ENCODE data around the gene BRINP1.

BRINP1 gene

DNA sequence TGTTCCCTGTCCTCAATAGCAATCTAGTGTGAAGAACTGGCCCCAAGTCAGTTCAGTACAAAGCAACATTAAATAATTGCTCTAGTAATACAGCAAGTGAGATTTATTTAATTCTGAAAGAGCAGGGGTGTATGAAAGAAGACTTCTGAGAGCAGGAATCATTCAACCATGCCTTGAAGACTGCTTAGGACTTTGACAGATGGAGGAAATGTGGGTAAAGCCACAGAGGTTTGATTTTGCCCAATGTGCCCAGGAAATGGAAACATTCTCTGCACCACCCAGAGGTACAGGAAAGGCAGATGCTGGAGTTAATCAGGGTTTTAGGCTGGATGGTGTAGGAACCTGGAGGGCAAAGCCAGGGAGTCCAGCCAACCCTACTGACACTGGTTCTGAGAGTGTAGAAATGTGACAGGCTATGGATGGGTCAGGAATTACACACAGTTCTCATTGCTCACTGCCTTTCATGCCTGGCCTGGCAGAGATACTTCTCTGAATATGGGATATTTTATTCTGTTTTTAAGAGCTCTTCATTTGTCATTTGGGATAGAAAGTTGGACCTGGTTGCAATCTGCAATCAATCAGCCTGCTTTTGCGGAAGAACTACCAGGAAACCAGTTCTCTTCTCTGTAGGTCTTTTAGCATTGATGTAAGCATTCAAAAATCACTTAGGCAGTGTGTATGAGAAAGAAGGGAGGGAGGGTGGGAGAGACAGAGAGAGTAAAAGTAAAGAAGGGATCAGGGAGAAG is 88.3 kb downstream of the BRINP1 start:
- TF ChIP-seq ZFX (IDR thresholded peaks at IDR 0.05; ENCODE audit: borderline replicate concordance): no peak
- TF ChIP-seq CTCF (IDR thresholded peaks at IDR 0.05): no peak
- H3K27ac ChIP-seq: no peak overlapping the region

DNA sequence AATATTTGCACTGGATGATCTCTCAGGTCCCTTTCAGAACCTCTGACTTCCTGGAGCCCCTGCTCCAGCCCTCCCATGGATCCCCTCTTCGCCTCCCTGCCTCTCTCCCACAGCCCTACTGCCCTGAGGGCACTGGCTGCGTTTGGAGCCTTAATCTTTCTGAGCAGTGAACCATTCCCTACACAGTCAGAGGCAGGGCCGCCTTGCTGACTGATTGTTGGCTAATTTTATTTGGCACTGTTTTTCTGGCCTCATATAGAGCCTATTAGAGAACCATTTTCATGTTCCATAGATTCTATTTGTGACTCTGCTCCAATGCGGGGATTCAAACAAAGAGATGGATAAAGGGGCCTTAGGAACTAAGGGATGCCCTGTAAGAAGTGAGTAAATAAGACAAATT is 91.1 kb downstream of the BRINP1 start:
- TF ChIP-seq CTCF (IDR thresholded peaks at IDR 0.05): no peak
- no peak for TF ChIP-seq ZFX (IDR thresholded peaks at IDR 0.05; ENCODE audit: borderline replicate concordance)
- no peak overlapping the region for H3K27ac ChIP-seq

DNA sequence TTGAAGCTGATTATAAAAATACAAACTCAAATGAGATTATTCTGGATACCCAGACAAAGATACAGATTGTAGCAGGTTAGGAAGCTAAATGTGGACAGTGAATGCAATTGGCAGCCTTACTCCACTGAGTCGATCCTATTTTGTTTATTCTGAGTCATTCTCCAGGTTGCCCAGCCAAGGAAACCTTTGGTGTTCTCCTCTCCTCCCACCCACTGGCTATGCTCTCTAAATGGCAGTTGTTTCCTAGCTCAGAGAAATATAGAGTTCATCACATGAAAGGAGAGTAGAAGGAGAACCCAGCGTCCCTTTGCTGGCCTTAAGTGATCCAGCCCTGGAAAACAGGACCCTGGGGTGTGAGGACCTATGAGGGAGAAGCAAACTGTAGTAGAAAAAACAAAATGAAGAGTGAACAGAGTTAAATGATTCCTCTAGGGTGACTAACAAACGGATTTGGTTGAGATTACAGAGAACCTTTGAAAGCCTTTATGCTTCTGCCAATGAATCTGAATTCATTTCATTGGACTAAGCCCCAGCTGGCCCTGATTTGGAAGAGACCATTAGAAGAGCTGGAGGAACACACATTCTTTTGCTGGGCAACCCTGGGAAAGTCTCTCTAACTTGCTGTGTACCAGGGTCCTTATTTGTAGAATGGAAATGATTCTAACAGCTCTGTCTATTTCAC is 95.1 kb downstream of the BRINP1 start:
- H3K27ac ChIP-seq: no peak overlapping the region
- TF ChIP-seq ZFX (IDR thresholded peaks at IDR 0.05; ENCODE audit: borderline replicate concordance) (no peak), CTCF (IDR thresholded peaks at IDR 0.05) (no peak)

DNA sequence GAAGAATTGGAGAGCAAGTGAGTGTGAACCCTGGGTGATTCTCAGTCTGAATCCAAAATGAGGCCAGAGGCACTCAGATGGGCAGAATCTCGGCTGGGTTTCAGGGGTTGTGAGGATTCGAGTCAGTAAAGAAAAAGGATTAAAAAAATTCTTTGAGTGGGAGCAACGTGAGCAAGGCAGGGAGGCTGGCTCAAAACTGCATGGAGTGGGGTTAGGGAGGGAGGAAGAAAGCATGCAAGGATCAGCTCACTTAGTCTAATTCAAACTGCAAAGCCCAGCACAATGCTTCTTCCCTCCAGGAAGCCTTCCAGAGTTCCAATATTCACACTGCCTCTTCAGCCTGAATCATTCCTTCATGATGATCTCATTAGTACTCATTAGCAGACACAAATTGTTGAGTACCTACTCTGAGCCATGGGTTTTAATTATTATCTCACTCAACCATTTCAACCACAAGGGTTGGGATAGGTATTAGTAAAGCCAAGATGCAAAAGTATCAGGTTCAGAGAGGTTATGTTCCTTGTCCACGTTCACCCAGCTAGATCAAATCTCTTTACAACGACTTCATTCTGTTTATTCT is 95.8 kb downstream of the BRINP1 start:
- no peak overlapping the region for H3K27ac ChIP-seq
- TF ChIP-seq ZFX (IDR thresholded peaks at IDR 0.05; ENCODE audit: borderline replicate concordance) (no peak), CTCF (IDR thresholded peaks at IDR 0.05) (no peak)

DNA sequence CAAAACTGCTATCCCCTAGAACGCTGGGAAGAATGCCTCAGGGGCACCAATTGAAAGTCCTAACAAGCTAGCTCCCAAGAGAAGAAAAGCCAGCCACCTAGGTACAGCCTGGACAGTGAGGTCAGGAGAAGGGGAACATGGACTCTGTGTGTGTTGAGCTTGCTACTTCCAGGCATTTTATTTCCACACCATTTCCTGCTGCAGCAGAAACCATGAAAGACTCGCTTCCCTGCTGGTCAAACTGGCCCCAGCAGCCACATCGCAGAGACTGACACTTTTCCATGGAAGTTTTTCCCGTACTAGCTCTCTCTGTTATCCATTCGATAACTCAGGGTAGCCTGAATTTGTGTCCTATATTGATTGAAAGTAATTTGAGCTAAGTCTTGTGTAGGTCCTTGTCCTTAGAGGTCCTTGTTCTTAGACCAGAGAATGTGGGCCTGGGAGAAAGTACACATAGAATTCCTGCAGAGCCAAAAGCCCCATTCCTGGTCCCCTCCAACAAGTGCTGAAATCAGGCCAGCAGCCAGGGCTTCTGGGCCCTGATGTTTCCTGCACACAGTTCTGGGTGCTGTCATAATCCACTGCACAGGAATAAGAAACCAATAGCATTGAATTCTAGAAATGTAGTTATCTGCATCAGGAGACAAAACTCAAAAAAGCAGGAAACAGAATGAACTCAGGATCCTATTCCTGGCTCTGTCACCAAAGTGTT is 96.6 kb downstream of the BRINP1 start:
- H3K27ac ChIP-seq: no peak overlapping the region
- TF ChIP-seq ZFX (IDR thresholded peaks at IDR 0.05; ENCODE audit: borderline replicate concordance) (no peak), CTCF (IDR thresholded peaks at IDR 0.05) (no peak)

DNA sequence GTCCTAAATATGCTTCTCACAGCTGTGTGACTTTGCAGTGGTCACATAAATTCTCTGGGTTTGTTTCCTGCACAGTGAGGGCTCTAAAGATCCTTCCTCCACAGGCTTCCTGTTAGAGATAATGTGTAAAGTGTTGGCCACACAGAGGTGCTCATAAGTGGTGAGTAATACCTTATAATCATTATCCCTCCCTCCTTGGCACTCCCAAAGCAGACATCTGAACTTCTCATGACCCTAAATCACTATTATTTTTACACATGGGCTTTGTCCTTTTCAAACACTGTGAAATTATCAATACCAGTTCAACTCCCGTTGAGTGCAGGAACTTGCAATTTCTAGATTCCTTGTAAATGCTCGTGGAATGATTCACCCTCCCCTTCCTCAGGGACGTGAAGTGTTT is 100.2 kb downstream of the BRINP1 start:
- TF ChIP-seq CTCF (IDR thresholded peaks at IDR 0.05) (no peak), ZFX (IDR thresholded peaks at IDR 0.05; ENCODE audit: borderline replicate concordance) (no peak)
- no peak overlapping the region for H3K27ac ChIP-seq
